ENCODE results near the gene MTMR2.
A peak's percentile ranks its signal among the peaks of the same experiment; 100 is the strongest.

Gene MTMR2

DNA sequence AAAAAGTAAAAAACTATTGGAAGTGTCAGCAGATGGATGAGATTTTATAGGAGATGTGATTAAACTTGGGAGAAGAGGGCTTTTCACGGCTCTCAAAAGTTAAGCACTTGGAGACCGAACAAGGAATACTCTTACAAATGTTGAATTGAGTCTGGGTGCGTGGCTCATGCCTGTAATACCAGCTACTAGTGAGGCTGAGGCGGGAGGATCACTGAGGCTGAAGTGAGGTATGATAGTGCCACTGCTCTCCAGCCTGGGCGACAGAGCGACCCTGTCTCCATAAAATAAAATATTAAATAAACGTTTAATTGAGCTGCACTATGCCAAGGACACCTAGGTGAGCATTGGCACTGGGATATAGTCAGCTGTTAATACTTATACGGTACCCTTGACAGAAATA lies 131.7 kb downstream of the MTMR2 start:
- no peak for DNase-seq (ENCODE audit: low read depth, low spot score)
- no peak overlapping the region for H3K4me3 ChIP-seq (ENCODE audit: low read length)

DNA sequence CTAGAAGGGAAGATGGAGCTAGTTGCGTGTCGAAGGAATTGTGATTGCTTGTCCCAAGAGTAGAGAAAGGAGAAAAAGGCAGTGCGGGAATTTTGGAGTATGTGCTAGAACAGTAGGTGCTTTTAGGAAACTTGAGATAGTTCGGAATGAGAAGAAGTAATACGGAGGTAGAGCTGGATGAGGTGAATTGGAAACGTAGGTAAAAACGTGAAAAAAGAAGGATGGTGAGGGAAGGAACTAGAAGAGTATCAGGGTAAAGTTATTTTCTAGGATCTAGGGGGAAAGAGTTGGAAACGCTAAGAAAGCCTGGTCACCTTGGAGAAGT lies 132.2 kb downstream of the MTMR2 start:
- DNase-seq (ENCODE audit: low read depth, low spot score) = no peak
- peak overlapping the region; percentile 92 for H3K4me3 ChIP-seq (ENCODE audit: low read length)

DNA sequence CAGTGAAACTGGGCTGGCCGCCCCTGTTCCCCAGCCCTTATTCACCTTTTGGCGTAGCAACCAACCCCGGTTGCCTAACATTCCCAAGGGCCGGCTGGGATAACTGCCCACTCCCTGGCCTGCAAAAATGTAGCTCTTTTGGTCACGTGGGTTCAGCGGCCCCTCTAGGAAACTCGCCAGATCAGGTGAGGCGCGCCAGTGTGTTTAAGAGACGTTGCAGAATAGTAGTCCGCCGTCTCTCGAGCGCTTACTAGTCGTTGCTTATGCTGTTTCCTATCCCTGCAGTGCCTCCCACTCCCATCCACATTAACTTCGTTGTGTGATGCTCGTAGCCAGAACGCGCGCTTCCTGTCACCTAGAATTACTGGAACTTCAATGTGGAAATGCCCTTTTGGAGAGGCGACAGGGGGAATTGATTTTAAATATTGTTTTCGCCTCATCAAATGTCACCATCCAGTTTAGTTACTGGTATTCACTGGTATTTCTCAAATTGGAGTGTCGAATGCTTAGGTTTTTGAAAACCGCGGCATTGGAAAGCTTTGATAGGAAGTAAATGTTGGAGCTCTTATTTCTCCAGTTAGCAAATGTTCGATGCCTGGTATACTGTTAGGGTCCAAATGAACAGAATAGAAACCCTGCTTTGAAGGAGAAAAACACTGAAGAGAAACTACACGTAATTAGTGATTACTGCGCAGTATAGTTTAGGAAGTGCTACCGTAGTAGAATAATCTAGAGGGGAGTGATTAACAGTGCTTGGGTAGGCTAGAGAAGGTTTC lies 132.8 kb downstream of the MTMR2 start:
- DNase-seq (ENCODE audit: low read depth, low spot score) = peak; percentile 57
- peak overlapping the region; percentile 92 for H3K4me3 ChIP-seq (ENCODE audit: low read length)

DNA sequence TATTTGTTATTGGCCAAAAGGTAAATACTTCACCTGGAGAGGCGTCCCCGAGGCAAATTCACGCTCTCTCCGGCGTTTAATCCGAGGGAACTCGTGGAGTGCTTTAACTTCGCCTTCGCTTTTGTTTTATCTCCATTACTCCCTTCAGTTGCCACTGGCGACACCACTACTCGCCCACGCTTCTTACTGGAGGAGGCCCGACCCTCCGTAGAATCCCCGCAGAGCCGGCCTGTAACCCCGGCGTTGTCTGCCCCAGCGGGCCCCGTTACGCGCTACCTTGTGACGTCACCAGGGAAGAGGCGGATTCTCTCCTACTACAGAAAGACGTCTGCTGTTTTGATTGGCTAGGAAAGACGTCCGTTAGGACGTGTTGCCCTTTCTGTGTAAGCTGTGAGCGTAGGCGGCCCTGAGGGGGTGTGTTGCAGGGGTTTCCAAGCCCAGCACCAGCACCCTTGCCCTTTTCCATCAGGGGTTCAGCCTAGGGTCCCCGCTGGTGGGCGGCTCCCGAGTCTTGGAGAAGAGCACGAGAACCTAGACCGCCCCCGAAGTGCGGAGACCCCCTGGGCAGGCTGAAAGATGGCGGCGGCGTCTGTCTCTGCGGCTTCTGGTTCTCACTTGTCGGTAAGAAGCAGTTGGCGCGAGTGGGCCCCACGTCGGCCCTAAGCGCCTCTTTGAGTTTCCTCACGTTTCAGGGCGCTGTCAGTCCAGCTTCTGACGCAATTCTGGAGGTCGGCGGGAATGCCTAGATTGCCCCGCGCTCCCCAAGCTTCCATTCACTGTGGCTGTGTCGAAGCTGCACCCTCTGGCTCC lies 133.6 kb downstream of the MTMR2 start, which contains the start of gene CEP57:
TSS of gene CEP57 (plus strand) at position 376 of the 810 bp plus-strand sequence. CDS start at position 577, 201 bp downstream.
- peak; percentile 98 for DNase-seq (ENCODE audit: low read depth, low spot score)
- H3K4me3 ChIP-seq (ENCODE audit: low read length) = peak within 1 kb of the TSS; percentile 92

DNA sequence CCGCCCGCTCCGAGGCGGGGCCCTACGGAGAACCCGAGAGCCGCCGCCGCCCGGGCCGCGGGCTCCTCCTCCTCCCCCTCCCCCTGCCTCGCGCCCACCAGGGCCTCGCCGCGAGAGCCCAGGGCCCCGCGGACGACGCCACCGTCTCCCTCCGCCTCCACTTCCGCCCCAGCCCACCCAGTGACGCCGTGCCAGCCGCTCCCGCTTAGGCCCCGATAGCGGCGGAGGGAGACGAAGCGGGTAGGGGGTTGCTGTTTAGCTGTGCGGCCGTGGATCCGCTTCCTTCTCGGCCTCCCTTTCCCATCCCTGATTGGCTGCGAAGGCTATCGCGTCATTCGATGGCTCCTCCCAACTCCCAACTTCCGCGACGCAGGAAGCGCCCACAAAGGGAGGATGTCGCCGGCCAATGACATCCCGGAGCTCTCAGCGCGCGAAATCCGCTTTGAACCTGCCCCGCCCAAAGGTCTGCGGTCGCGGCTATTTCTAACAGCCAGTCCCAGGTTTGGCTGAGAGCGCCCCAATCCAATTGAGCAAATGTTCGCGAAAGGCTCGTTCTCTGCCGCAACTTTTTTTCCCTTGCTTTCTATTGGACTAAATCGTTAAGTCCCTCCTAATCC lies 134.3 kb downstream of the MTMR2 start, which contains the start of gene FAM76B:
TSS of gene FAM76B (minus strand) at position 277 of the 617 bp plus-strand sequence. CDS start 304 bp downstream, outside the sequence.
- peak; percentile 99 for DNase-seq (ENCODE audit: low read depth, low spot score)
- H3K4me3 ChIP-seq (ENCODE audit: low read length) = peak within 1 kb of the TSS; percentile 92

DNA sequence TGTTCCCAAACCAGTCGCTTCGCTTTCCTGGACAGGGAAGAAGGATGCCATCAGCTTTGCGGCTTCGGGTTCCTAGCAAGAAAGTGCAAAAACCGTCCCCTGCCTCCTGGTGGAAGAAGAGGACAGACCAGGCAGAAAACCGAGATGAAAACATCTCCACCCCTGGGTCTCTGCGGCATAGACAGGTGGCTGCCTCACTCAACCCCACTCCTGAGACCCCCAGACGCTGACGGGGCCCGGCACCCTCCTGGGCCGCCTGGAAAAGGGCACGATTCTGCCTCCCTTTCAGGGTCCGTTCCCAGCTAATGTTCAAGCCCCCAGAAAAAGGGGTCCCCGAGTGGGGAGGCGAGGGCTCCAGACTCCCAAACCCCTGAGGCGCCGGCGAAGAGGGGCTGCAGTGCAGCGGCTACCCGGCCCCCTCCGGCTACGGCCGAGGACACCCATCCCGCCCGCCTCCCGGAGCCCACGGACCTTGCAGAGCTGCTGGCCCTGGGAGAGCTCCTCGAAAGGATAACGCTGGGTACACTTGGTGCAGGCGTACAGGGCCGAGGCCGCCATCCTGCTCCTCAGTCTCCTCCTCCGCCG lies 134.9 kb downstream of the MTMR2 start:
- peak; percentile 30 for DNase-seq (ENCODE audit: low read depth, low spot score)
- H3K4me3 ChIP-seq (ENCODE audit: low read length) = peak overlapping the region; percentile 92

Data from Jurkat, Clone E6-1 (cell line).